ENCODE measurements around the gene KSR2. TPM values are rescaled to one million over a fixed set of nuclear protein-coding genes. Genes with fewer than 3 reads are reported as not detected.

The KSR2 gene
- total and polyA plus RNA-seq, 10 of the 15 experiments (the other 5 are each of a cell fraction or from before 2014, with no cell fraction given), result under 0.01 to 1.5 (median 0.01) TPM; not detected in 3

DNA sequence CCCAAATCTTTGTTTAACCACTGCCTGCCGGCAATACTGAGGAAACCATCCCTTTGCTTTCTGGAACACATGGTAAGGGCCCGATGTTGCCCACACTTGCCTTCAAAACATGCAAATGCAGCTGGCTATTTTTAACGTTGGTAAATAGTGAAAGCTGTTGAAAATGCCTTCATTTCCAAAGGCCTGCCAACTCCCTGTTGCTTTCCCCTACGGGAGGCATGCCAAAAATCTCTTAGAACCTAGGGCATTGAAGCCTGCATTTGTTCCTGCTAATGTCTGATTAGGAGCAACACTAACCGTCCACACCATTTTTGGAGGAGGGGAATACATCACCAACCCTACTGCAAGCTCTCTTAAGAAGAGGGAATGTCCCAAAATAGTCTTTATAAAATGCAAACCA is 454.8 kb downstream of the KSR2 start (continued):
- TF ChIP-seq, protein P1, sequence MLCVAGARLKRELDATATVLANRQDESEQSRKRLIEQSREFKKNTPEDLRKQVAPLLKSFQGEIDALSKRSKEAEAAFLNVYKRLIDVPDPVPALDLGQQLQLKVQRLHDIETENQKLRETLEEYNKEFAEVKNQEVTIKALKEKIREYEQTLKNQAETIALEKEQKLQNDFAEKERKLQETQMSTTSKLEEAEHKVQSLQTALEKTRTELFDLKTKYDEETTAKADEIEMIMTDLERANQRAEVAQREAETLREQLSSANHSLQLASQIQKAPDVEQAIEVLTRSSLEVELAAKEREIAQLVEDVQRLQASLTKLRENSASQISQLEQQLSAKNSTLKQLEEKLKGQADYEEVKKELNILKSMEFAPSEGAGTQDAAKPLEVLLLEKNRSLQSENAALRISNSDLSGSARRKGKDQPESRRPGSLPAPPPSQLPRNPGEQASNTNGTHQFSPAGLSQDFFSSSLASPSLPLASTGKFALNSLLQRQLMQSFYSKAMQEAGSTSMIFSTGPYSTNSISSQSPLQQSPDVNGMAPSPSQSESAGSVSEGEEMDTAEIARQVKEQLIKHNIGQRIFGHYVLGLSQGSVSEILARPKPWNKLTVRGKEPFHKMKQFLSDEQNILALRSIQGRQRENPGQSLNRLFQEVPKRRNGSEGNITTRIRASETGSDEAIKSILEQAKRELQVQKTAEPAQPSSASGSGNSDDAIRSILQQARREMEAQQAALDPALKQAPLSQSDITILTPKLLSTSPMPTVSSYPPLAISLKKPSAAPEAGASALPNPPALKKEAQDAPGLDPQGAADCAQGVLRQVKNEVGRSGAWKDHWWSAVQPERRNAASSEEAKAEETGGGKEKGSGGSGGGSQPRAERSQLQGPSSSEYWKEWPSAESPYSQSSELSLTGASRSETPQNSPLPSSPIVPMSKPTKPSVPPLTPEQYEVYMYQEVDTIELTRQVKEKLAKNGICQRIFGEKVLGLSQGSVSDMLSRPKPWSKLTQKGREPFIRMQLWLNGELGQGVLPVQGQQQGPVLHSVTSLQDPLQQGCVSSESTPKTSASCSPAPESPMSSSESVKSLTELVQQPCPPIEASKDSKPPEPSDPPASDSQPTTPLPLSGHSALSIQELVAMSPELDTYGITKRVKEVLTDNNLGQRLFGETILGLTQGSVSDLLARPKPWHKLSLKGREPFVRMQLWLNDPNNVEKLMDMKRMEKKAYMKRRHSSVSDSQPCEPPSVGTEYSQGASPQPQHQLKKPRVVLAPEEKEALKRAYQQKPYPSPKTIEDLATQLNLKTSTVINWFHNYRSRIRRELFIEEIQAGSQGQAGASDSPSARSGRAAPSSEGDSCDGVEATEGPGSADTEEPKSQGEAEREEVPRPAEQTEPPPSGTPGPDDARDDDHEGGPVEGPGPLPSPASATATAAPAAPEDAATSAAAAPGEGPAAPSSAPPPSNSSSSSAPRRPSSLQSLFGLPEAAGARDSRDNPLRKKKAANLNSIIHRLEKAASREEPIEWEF (IDR thresholded peaks at IDR 0.05; ENCODE audit: insufficient replicate concordance, low read depth, low read length), result no peak
- TF ChIP-seq, protein P2, sequence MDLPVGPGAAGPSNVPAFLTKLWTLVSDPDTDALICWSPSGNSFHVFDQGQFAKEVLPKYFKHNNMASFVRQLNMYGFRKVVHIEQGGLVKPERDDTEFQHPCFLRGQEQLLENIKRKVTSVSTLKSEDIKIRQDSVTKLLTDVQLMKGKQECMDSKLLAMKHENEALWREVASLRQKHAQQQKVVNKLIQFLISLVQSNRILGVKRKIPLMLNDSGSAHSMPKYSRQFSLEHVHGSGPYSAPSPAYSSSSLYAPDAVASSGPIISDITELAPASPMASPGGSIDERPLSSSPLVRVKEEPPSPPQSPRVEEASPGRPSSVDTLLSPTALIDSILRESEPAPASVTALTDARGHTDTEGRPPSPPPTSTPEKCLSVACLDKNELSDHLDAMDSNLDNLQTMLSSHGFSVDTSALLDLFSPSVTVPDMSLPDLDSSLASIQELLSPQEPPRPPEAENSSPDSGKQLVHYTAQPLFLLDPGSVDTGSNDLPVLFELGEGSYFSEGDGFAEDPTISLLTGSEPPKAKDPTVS (IDR thresholded peaks at IDR 0.05; ENCODE audit: low read depth, low read length), result no peak
- TF ChIP-seq MXI1 (IDR thresholded peaks at IDR 0.05; ENCODE audit: low read depth, low read length), result no peak
- no peak for TF ChIP-seq RB1 (IDR thresholded peaks at IDR 0.05; ENCODE audit: borderline replicate concordance)
- no peak for TF ChIP-seq ZNF207 (IDR thresholded peaks at IDR 0.05; ENCODE audit: borderline replicate concordance)
- no peak for TF ChIP-seq NFYB (IDR thresholded peaks at IDR 0.05; ENCODE audit: insufficient read depth, low read depth, low read length)

Measured in GM12878 (cell line).